HEK293 (cell line): ENCODE results near the gene DLG3.
"Not testable (repeated sequence)": the region's sequence is repeated elsewhere in the genome, so short reads cannot be mapped to it uniquely, and the experiment has no call there.

Source experiments
- CTCF ChIA-PET: fragments of 350-600 bp; formaldehyde crosslinking; extraction: SDS; loops from one replicate; lab custom pipeline; 2021; ENCODE audit warnings: antibody characterized with exemption; lab: Yijun Ruan, JAX
- POLR2A ChIA-PET: fragments of 300-600 bp; formaldehyde crosslinking; extraction: SDS; loops from one replicate; lab custom pipeline; 2020; ENCODE audit warnings: antibody characterized with exemption, inconsistent platforms; lab: Yijun Ruan, JAX
- H3K27ac ChIP-seq: fragments of 200-500 bp; sonication (Bioruptor generic); 2 replicates; pipeline ENCODE4 v1.5.1; 2014; ENCODE audit warnings: low read depth, low read length, control low read depth, inconsistent platforms; ENCODE audit errors: extremely low read depth
- H3K36me3 ChIP-seq, 2 experiments: fragments of 200-500 bp in 1 of 2; sonication (Bioruptor generic) in 1 of 2; 1 replicate in 1 of 2; 2 replicates in 1 of 2; pipeline ENCODE4 v1.5.1; 2014 to 2017; ENCODE audit warnings: inconsistent platforms in 2 of 2, low read length in 2 of 2; ENCODE audit not compliant: control insufficient read depth in 2 of 2, insufficient read depth in 1 of 2
- H3K4me1 ChIP-seq: fragments of 200-500 bp; sonication (Bioruptor generic); 2 replicates; pipeline ENCODE4 v1.5.1; 2014; ENCODE audit warnings: mild to moderate bottlenecking, low read length, inconsistent platforms; ENCODE audit not compliant: control insufficient read depth, insufficient read depth
- H3K4me3 ChIP-seq: 2 replicates; pipeline ENCODE4 v1.5.1; 2011; ENCODE audit warnings: low read depth, mild to moderate bottlenecking, control low read depth, low read length, moderate library complexity
- H3K9me3 ChIP-seq: fragments of 200-500 bp; sonication (Bioruptor generic); 2 replicates; pipeline ENCODE4 v1.5.1; 2014; ENCODE audit warnings: low read depth, low read length, inconsistent platforms; ENCODE audit not compliant: control insufficient read depth, insufficient read depth
- ELK4 ChIP-seq: IDR thresholded peaks from 2 replicates; pipeline ENCODE4 v1.6.1; 2011; ENCODE audit warnings: mild to moderate bottlenecking, low read depth, low read length, borderline replicate concordance
- GLIS1 ChIP-seq: fragments of 450-650 bp; formaldehyde crosslinking; IDR thresholded peaks from 2 replicates; pipeline ENCODE4 v1.5.1; 2016; ENCODE audit warnings: missing biosample characterization, missing genetic modification characterization
- GLIS2 ChIP-seq: fragments of 450-650 bp; formaldehyde crosslinking; IDR thresholded peaks from 2 replicates; pipeline ENCODE4 v1.5.1; 2016; ENCODE audit warnings: missing biosample characterization, missing genetic modification characterization
- KLF8 ChIP-seq: fragments of 450-650 bp; formaldehyde crosslinking; IDR thresholded peaks from 2 replicates; pipeline ENCODE4 v1.5.1; 2016; ENCODE audit warnings: missing biosample characterization, missing genetic modification characterization
- PRDM1 ChIP-seq: fragments of 450-650 bp; formaldehyde crosslinking; IDR thresholded peaks from 2 replicates; pipeline ENCODE4; 2016; ENCODE audit warnings: missing biosample characterization, missing genetic modification characterization
- ZBTB17 ChIP-seq: fragments of 450-650 bp; formaldehyde crosslinking; IDR thresholded peaks from 2 replicates; pipeline ENCODE4 v1.5.1; 2016; ENCODE audit warnings: missing biosample characterization, missing genetic modification characterization
- ZFHX2 ChIP-seq: fragments of 450-650 bp; formaldehyde crosslinking; conservative IDR thresholded peaks from 2 replicates; pipeline ENCODE4 v1.5.1; 2016; ENCODE audit warnings: missing biosample characterization, missing genetic modification characterization
- ZFP69B ChIP-seq: fragments of 450-650 bp; formaldehyde crosslinking; IDR thresholded peaks from 2 replicates; pipeline ENCODE4 v1.5.1; 2016; ENCODE audit warnings: missing biosample characterization, missing genetic modification characterization
- ZNF146 ChIP-seq: fragments of 450-650 bp; formaldehyde crosslinking; IDR thresholded peaks from 2 replicates; pipeline ENCODE4 v1.5.1; 2016; ENCODE audit warnings: missing biosample characterization, missing genetic modification characterization
- ZNF157 ChIP-seq: fragments of 450-650 bp; formaldehyde crosslinking; IDR thresholded peaks from 2 replicates; pipeline ENCODE4 v1.5.1; 2016; ENCODE audit warnings: missing biosample characterization, missing genetic modification characterization
- ZNF2 ChIP-seq: fragments of 450-650 bp; formaldehyde crosslinking; IDR thresholded peaks from 2 replicates; pipeline ENCODE4 v1.5.1; 2016; ENCODE audit warnings: missing biosample characterization, missing genetic modification characterization
- ZNF280D ChIP-seq: fragments of 450-650 bp; formaldehyde crosslinking; IDR thresholded peaks from 2 replicates; pipeline ENCODE4 v1.5.1; 2016; ENCODE audit warnings: missing biosample characterization, missing genetic modification characterization
- ZNF513 ChIP-seq: fragments of 450-650 bp; IDR thresholded peaks from 2 replicates; pipeline ENCODE4 v1.5.1; 2018; ENCODE audit warnings: missing biosample characterization, missing genetic modification characterization
- ZNF585B ChIP-seq: fragments of 450-650 bp; formaldehyde crosslinking; IDR thresholded peaks from 2 replicates; pipeline ENCODE4 v1.5.1; 2016; ENCODE audit warnings: missing biosample characterization, missing genetic modification characterization
- ZNF645 ChIP-seq: fragments of 450-650 bp; formaldehyde crosslinking; IDR thresholded peaks from 2 replicates; pipeline ENCODE4; 2016; ENCODE audit warnings: missing biosample characterization, missing genetic modification characterization
- ZNF660 ChIP-seq: fragments of 450-650 bp; IDR thresholded peaks from 2 replicates; pipeline ENCODE4 v1.5.1; 2018; ENCODE audit warnings: missing biosample characterization, mild to moderate bottlenecking, missing genetic modification characterization
- ZNF664 ChIP-seq: fragments of 450-650 bp; formaldehyde crosslinking; IDR thresholded peaks from 2 replicates; pipeline ENCODE4 v1.5.1; 2016; ENCODE audit warnings: missing biosample characterization, missing genetic modification characterization
- ZNF677 ChIP-seq: fragments of 450-650 bp; IDR thresholded peaks from 2 replicates; pipeline ENCODE4 v1.5.0; 2018; ENCODE audit warnings: missing biosample characterization, mild to moderate bottlenecking, missing genetic modification characterization, moderate library complexity
- ZNF692 ChIP-seq: fragments of 450-650 bp; formaldehyde crosslinking; IDR thresholded peaks from 2 replicates; pipeline ENCODE4 v1.5.1; 2016; ENCODE audit warnings: missing biosample characterization, missing genetic modification characterization
- ZSCAN5A ChIP-seq: fragments of 450-650 bp; formaldehyde crosslinking; IDR thresholded peaks from 2 replicates; pipeline ENCODE4 v1.5.1; 2016; ENCODE audit warnings: missing biosample characterization, missing genetic modification characterization

The DLG3 gene

GRCh38 chrX:70444326-70444945, at the start of gene DLG3 (continued):
- TF ChIP-seq ZNF280D (no peak), ZFHX2 (tag by site-specific recombination) (peak; percentile 37; the same call in 1 of the 2 replicates), ZBTB17 (tag by site-specific recombination) (0 out of 2 replicates have a peak, but pooled peaks have one; percentile 39)

- no peak for TF ChIP-seq ZNF645 (tag by site-specific recombination)
- no peak for TF ChIP-seq ZFP69B (tag by site-specific recombination)
- TF ChIP-seq ZNF692 (tag by site-specific recombination): no peak
- TF ChIP-seq, all 188 proteins: peak for 0
- H3K27ac ChIP-seq: no peak overlapping the region
- H3K9me3 ChIP-seq: peaks cover 4% of the 10 kb centered on the region; the same call in 1 of the 2 replicates
- H3K4me1 ChIP-seq: no peaks in the 10 kb centered on the region
- CTCF ChIA-PET: interaction anchor here (0.6 kb wide), 1 partner anchor 178 kb away, joined by 8 read pairs; no protein-coding TSS in a partner anchor
- peaks cover 19 to 42% of the 10 kb centered on the region in 2 experiments for H3K36me3 ChIP-seq
- POLR2A ChIA-PET: no interaction called here
- H3K4me3 ChIP-seq: no peak overlapping the region
Observed at GRCh38 chrX:70398899-70399298, 45.7 kb upstream of the DLG3 start.

- CTCF ChIA-PET: interaction anchor here (0.6 kb wide), 1 partner anchor 68 kb away, joined by 3 read pairs; no protein-coding TSS in a partner anchor
- H3K9me3 ChIP-seq, POLR2A ChIA-PET, H3K27ac ChIP-seq, H3K4me1 ChIP-seq, H3K4me3 ChIP-seq: not testable (repeated sequence)
- TF ChIP-seq ZNF146: peak; percentile 93
- peaks cover 18 to 55% of the 10 kb centered on the region in 2 experiments for H3K36me3 ChIP-seq
Observed at GRCh38 chrX:70400181-70400580, 44.5 kb upstream of the DLG3 start.

GRCh38 chrX:70402721-70403120, 41.9 kb upstream of the DLG3 start:
- H3K27ac ChIP-seq: no peak overlapping the region
- ChIA-PET POLR2A (no interaction called here), CTCF (no interaction called here)
- H3K4me3 ChIP-seq: no peak overlapping the region
- no peaks in the 10 kb centered on the region for H3K4me1 ChIP-seq
- H3K36me3 ChIP-seq: peaks cover 29 to 57% of the 10 kb centered on the region in 2 experiments
- H3K9me3 ChIP-seq: no peaks in the 10 kb centered on the region
- TF ChIP-seq ELK4 (no peak), ZNF660 (no peak), ZNF677 (tag by site-specific recombination) (no peak), ZNF664 (tag by site-specific recombination) (no peak), KLF8 (no peak), PRDM1 (tag by site-specific recombination) (no peak), ZNF2 (tag by site-specific recombination) (no peak), GLIS2 (no peak), ZNF513 (tag by site-specific recombination) (no peak), ZNF157 (no peak), GLIS1 (no peak), ZSCAN5A (no peak), ZNF585B (tag by site-specific recombination) (no peak)
